T-helper 9 cell (primary cell): ENCODE results near the gene SLC66A2.

Experiments used
- DNase-seq: peaks from one replicate; pipeline ENCODE4 v3.0.0-alpha.2; 2020

The SLC66A2 gene

DNA sequence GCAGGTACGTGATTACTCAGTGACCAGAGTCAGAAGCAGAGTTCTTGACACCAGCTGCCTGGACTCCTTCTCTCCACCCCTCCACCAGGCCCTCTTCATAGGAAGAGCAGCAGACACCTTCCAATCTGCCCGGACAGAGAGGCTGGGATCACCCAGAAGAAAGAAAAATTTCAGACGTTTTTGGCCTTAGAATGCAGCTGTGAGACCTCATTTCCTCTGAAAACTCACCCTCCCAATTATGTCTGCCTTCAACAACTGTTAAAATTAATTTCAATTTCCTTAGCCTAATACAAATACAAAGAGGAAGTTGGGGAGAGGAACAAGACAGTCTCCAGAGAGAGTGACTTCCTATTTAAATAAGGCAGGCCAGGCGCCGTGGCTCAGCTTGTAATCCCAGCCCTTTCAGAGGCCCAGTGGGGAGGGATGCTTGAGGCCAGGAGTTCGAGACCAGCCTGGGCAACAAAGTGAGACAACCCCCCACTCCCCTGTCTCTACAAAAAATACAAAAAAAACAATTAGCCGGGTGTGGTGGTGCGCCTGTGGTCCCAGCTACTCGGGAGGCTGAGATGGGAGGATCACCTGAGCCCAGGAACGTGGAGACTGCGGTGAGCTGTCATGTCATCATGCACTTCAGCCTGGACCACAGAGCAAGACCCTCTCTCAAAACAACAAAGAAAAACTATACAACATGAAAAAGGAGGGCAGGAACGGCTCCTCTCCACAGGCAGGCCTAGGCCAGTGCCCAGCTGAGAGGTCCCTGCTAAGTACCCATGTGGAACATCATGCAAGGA, 1.6 kb downstream of the SLC66A2 start:
- DNase-seq = no peak

DNA sequence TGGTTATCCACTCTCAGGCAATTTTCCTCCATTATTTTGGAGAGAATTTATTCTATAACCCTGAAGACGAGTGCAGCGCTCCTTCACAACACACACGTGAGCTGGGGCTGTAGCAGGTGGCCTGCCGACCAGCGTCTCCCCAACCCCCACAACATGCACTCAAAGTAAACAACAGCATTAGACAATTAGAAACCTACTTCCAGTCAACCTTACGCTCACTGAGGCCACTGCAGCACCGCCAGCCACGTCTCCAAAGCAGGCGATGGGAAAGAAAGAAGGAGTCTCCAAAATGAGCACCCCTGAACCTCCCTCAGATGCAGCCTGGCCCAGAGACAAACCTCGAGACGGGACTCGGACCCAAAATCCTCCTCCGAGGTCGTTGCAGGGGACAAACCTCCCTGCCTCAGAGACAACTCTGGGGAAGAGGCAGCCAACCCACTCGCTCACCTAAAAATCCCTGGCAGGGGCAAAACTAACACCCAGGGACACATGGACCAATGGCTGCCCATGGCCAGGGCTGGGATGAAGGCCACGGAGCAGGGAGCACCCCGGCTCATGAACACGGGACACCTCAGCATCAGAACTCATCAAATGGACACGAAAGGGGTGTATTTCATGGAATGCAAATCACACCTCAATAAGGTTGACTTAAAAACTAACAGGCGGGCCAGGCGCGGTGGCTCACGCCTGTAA, 2.6 kb downstream of the SLC66A2 start:
- no peak for DNase-seq

GRCh38 chr18:79947881-79948610, 3.4 kb downstream of the SLC66A2 start:
- no peak for DNase-seq

GRCh38 chr18:79947054-79947755, 4.2 kb downstream of the SLC66A2 start:
- no peak for DNase-seq

- DNase-seq = no peak
Observed at GRCh38 chr18:79945118-79946042, 6.1 kb downstream of the SLC66A2 start.

DNA sequence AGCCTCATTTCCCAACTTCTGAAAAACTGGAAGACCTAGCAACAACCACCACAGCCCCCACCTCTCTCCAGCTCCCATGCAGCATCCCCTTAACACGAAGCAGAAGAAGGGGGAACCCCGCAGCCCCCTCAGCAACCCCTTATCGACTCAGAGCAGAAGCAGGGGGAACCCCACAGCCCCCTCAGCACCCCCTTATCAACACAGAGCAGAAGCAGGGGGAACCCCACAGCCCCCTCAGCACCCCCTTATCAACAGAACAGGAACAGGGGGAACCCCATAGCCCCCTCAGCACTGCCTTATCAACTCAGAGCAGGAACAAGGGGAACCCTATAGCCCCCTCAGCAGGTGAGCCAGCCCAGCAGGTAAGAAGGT, 6.7 kb downstream of the SLC66A2 start:
- DNase-seq = no peak

DNA sequence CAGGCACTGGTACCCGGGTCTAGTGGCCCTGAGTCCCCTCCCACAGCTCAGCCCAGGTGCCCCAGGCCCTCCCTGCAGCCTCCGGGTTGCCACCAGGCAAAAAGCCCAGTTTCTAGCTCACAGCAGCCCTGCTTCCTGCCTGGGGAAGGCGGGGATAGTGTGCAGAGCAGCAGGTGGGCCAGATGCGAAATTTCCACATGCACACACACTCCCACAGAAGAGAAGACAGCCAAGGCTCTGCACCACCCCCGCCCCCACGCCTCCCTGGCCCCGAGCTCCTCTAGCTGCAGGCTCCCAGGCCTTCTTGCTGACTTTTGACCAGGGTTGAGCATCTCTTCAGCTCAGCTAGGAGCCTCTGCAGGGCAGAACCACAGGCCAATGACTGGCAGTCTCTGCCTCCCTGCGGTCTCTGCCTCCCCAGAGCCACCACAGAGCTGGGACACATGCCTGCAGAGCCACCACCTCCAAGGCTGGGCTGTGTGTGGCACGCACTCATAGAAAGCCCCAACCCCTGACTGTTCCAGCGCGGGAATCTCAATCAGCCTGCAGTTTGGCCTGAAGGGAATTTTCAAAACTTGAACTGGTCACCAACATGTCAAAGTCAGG, 7.2 kb downstream of the SLC66A2 start:
- no peak for DNase-seq

DNA sequence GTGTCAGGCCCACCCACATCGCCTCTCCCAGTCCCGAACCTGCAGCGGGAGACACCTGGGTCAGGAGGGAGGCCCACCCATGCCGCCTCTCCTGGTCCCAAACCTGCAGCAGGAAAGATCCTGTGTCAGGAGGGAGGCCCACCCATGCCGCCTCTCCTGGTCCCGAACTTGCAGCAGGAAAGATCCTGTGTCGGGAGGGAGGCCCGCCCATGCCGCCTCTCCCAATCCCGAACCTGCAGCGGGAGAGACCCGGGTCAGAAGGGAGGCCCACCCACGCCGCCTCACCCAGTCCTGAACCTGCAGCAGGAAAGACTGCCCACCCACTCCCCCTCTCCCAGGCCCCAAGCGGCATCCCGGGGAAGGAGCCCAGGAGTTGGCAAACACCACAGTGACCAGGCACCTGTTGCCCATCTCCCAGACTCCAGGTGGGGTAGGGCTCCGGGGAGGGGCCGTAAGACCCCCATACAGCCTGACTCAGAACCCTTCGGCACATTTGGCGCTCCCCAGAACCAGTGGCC, 7.8 kb downstream of the SLC66A2 start:
- DNase-seq = no peak

DNA sequence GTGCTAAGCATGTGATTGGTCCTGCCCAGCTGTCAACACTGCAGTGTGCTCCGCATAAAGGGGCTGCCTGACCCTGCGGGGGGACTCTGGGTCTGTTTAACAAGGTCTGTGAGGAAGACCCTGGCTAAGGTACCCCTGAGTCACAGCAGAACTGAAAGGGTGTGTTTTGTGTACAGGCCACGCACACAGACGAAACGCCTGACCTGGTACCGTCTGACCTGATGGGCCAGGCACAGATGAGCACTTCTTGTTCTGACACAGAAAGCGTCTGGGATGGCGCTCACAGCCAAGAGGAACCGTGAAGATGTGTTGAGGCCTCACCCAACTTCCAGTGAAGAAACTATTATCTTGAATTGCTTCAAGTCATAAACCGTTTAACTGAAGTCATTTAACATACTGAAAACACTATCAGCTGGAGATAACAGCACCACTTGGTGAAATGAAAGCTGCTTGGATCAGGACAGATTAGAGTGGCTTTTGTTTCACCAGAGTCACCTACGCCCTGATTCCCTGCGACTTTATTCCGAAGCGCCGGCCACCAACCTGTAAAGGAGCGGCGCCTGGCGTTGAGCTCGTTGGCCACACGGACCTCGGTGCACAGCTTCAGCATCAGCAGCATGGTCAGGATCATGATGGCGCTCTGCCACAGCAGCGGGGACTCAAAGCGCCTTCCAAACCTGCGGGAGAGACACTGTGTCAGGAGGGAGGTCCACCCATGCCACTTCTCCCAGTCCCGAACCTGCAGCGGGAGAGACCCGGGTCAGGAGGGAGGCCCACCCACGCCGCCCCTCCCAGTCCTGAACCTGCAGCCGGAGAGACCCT, 8.5 kb downstream of the SLC66A2 start:
- no peak for DNase-seq

DNA sequence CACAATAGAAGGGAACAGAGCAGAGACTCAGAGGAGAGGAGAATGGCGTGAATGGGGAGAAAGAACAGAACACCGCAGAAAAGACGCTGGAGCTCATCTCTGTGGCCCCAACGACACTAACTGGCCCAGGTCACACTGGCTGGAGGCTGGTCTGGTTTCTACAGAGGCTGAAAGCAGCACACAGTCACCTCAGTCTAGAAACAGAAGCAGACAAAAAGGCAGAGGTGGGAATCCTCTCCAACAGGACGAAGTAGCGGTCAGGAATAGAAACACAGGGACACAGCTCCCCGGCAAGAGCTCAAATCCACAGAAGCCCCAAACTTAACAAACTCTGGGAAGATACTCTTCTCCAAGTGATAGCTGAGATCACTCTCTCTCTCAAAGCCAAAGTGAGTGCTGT, 9.2 kb downstream of the SLC66A2 start:
- no peak for DNase-seq

- no peak for DNase-seq
Observed at GRCh38 chr18:79941473-79942119, 9.9 kb downstream of the SLC66A2 start.

DNA sequence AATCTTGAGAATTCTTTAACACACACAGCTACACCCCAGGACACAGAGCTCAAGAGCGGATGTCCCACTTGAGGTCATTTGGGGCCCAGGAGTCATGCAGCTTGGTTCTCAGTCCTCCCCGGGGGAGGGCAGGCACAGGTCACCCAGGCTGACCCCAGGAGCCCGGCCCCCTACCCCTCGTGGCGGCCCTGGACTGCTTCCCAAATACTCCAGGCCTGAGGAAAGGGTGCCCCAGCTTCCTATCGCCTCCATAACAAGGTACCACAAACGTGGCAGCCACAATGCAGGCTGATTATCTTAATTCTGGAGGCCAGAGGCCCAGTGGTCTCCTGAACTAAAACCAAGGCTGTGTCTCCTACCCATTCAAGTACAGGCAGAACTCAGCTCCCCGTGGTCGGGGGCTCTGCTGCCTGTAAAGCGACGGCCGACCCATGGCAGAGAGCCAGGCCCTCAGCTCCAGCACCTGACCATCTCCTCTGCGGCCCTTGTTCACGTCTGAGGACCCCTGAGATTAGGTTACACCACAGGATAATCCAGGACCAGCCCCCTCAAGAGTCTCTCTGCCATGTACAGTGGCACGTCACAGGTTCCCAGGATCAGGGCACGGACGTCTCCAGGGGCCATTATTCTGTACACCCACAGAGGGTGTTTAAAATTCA, 10.5 kb downstream of the SLC66A2 start:
- no peak for DNase-seq

DNA sequence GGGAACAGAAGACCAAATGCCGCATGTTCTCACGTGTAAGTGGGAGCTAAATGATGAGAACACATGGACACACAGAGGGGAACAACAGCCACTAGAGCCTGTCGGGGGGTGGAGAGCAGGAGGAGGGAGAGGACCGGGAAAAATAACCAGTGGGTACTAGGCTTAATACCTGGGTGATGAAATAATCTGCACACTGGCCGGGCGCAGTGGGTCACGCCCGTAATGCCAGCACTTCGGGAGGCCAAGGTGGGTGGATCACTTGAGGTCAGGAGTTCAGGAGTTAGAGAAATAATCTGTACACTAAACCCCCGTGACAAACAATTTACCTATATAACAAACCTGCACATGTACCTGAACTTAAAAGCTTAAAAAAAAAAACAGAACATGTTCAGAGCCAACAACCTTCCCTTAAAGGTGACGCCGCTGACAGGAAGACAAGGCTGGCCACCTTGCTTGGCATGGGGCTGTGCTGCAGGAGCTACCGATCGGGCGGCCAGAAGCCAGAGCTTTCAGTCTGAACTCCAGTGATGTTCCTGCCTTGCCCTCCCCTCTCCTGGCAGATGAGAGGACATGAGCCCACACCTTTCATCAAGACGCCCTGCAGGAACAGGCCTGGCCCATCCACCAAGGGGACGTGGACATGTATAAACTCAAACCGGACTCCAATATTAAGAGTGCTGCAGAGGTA, 11.2 kb downstream of the SLC66A2 start:
- DNase-seq = no peak

DNA sequence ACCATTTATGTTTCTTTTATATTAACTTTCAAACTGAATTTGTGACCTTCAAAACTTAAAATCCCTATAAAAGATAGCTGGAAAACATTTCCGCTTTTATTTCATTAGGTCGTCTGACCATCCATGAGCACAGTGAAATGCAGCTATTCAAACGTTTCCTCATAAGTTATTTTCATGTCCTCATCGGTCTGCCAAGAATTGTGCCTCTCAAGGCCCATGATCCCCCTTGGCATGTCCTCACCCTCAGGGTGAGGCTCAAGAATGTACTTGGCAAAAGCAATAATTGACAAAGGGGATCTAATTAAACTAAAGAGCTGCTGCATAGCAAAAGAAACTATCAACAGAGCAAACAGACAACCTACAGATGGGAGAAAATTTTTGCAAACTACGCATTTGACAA, 12.4 kb downstream of the SLC66A2 start:
- DNase-seq = no peak

GRCh38 chr18:79938196-79938595, 13.3 kb downstream of the SLC66A2 start:
- DNase-seq = no peak

- DNase-seq = no peak
Observed at GRCh38 chr18:79937103-79937860, 14.2 kb downstream of the SLC66A2 start.

- DNase-seq = no peak
Observed at GRCh38 chr18:79936641-79937040, 14.8 kb downstream of the SLC66A2 start.

DNA sequence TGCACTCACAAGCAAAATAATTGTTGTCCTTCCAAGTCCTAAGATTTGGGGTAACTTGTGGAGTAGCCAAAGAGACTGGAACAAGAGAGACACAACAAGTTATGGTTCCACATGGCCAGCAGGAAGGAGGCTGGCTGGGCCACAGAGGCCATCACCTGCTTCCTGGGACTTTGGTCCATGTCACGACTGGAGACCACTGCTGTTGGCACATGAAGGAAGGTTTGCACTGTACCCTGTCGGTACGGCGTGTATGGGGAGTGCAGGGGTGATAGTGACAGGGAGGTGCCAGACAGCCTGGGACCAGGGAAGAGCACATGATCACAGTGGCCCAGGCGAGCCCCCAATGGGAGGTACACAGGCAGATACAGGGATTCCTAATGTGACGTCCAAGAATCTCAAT, 15.5 kb downstream of the SLC66A2 start:
- DNase-seq = no peak
